NCI-H2107 treated with DMSO at 0.1 percent for 48 hours (cell line): ENCODE results near the gene TACC3.
A peak's percentile ranks its signal among the peaks of the same experiment; 100 is the strongest.

Source experiments
- DNase-seq: peaks from one replicate; lab custom pipeline; 2025; ENCODE audit not compliant: unreplicated experiment; lab: John Stamatoyannopoulos, UW

Gene TACC3

GRCh38 chr4:1721666-1722550 lies 587 bp downstream of the TACC3 start:
- DNase-seq: no peak

GRCh38 chr4:1722551-1723118 lies 1.3 kb downstream of the TACC3 start:
- no peak for DNase-seq

- no peak for DNase-seq
Measured at GRCh38 chr4:1723131-1723801, 1.9 kb downstream of the TACC3 start.

GRCh38 chr4:1725521-1725920 lies 4.2 kb downstream of the TACC3 start:
- no peak for DNase-seq

GRCh38 chr4:1726146-1726934 lies 5.0 kb downstream of the TACC3 start:
- peak; percentile 24 for DNase-seq

GRCh38 chr4:1727117-1728031 lies 6.1 kb downstream of the TACC3 start:
- DNase-seq: no peak

GRCh38 chr4:1728061-1728980 lies 7.0 kb downstream of the TACC3 start:
- no peak for DNase-seq

- no peak for DNase-seq
Measured at GRCh38 chr4:1730532-1731135, 9.3 kb downstream of the TACC3 start.

- DNase-seq: peak; percentile 83
Measured at GRCh38 chr4:1731180-1731579, 9.9 kb downstream of the TACC3 start.

- peak; percentile 28 for DNase-seq
Measured at GRCh38 chr4:1732911-1733310, 11.6 kb downstream of the TACC3 start.

GRCh38 chr4:1735215-1735614 lies 13.9 kb downstream of the TACC3 start:
- no peak for DNase-seq

- no peak for DNase-seq
Measured at GRCh38 chr4:1736812-1737211, 15.5 kb downstream of the TACC3 start.

- no peak for DNase-seq
Measured at GRCh38 chr4:1737666-1738065, 16.3 kb downstream of the TACC3 start.

GRCh38 chr4:1738410-1738809 lies 17.1 kb downstream of the TACC3 start:
- no peak for DNase-seq

GRCh38 chr4:1739358-1739757 lies 18.0 kb downstream of the TACC3 start:
- no peak for DNase-seq

- DNase-seq: no peak
Measured at GRCh38 chr4:1740021-1740545, 18.8 kb downstream of the TACC3 start.

- DNase-seq: no peak
Measured at GRCh38 chr4:1741208-1741607, 19.9 kb downstream of the TACC3 start.

- DNase-seq: no peak
Measured at GRCh38 chr4:1743551-1743950, 22.2 kb downstream of the TACC3 start.
